ENCODE data around the gene GAB1. TPM values are rescaled to one million over a fixed set of nuclear protein-coding genes. Genes with fewer than 3 reads are reported as not detected.

The GAB1 gene
- total and polyA plus RNA-seq, 8 donors = 43.5 to 109 (median 90.7) TPM

- intact Hi-C loops (cut with DNase I) = no loop called here
- ATAC-seq = peak; percentile 16
- Histone ChIP-seq H3K4me3 (no peak overlapping the region), H3K9me3 (no peaks in the 10 kb centered on the region), H3K4me1 (peaks cover 7 to 15% of the 10 kb centered on the region in 2 donors), H3K36me3 (no peaks in the 10 kb centered on the region), H3K27me3 (no peaks in the 10 kb centered on the region), H3K27ac (no peak overlapping the region)
- no peak for TF ChIP-seq CTCF (IDR thresholded peaks at IDR 0.05)
- DNase-seq = no peak
Measured at GRCh38 chr4:143369552-143369951, 32.9 kb downstream of the GAB1 start.

- no peak for TF ChIP-seq CTCF (IDR thresholded peaks at IDR 0.05)
- ATAC-seq = no peak
- H3K27ac ChIP-seq = no peak overlapping the region
- no peaks in the 10 kb centered on the region for H3K36me3 ChIP-seq
- H3K9me3 ChIP-seq = no peaks in the 10 kb centered on the region
- H3K4me1 ChIP-seq = peaks cover 17 to 30% of the 10 kb centered on the region in 2 donors
- H3K4me3 ChIP-seq = no peak overlapping the region
- no peaks in the 10 kb centered on the region for H3K27me3 ChIP-seq
- intact Hi-C loops (cut with DNase I) = no loop called here
- no peak for DNase-seq
Measured at GRCh38 chr4:143372093-143372915, 35.6 kb downstream of the GAB1 start.

- Histone ChIP-seq H3K4me3 (no peak overlapping the region), H3K27ac (no peak overlapping the region), H3K9me3 (no peaks in the 10 kb centered on the region), H3K36me3 (no peaks in the 10 kb centered on the region), H3K27me3 (no peaks in the 10 kb centered on the region), H3K4me1 (peaks cover 21 to 38% of the 10 kb centered on the region in 2 donors)
- TF ChIP-seq CTCF (IDR thresholded peaks at IDR 0.05) = no peak
- intact Hi-C loops (cut with DNase I) = no loop called here
- DNase-seq = no peak
- ATAC-seq = no peak
Measured at GRCh38 chr4:143374255-143374654, 37.6 kb downstream of the GAB1 start.

GRCh38 chr4:143374771-143375170 lies 38.1 kb downstream of the GAB1 start:
- no peaks in the 10 kb centered on the region for H3K9me3 ChIP-seq
- no peak overlapping the region for H3K27ac ChIP-seq
- TF ChIP-seq CTCF (IDR thresholded peaks at IDR 0.05) = no peak
- intact Hi-C loops (cut with DNase I) = no loop called here
- no peaks in the 10 kb centered on the region for H3K27me3 ChIP-seq
- no peak for DNase-seq
- H3K4me3 ChIP-seq = no peak overlapping the region
- peak; percentile 26 for ATAC-seq
- H3K36me3 ChIP-seq = no peaks in the 10 kb centered on the region
- H3K4me1 ChIP-seq = peaks cover 16 to 32% of the 10 kb centered on the region in 2 donors

- intact Hi-C loops (cut with DNase I) = no loop called here
- Histone ChIP-seq H3K4me1 (peaks cover 16 to 29% of the 10 kb centered on the region in 2 donors), H3K4me3 (no peak overlapping the region), H3K27me3 (no peaks in the 10 kb centered on the region), H3K27ac (no peak overlapping the region), H3K9me3 (no peaks in the 10 kb centered on the region), H3K36me3 (no peaks in the 10 kb centered on the region)
- TF ChIP-seq CTCF (IDR thresholded peaks at IDR 0.05) = peak; percentile 26 to 30
- DNase-seq (no peak), ATAC-seq (peak; percentile 85)
Measured at GRCh38 chr4:143375326-143376073, 38.8 kb downstream of the GAB1 start.
